HuH-7 (cell line): ENCODE results near the gene ADGRG1.

Source experiments
- DNase-seq: peaks from one replicate; pipeline ENCODE4 v3.0.0; 2011; ENCODE audit warnings: low spot score

ADGRG1 gene

GRCh38 chr16:57620335-57621231 lies 7.8 kb upstream of the ADGRG1 start:
- no peak for DNase-seq

DNA sequence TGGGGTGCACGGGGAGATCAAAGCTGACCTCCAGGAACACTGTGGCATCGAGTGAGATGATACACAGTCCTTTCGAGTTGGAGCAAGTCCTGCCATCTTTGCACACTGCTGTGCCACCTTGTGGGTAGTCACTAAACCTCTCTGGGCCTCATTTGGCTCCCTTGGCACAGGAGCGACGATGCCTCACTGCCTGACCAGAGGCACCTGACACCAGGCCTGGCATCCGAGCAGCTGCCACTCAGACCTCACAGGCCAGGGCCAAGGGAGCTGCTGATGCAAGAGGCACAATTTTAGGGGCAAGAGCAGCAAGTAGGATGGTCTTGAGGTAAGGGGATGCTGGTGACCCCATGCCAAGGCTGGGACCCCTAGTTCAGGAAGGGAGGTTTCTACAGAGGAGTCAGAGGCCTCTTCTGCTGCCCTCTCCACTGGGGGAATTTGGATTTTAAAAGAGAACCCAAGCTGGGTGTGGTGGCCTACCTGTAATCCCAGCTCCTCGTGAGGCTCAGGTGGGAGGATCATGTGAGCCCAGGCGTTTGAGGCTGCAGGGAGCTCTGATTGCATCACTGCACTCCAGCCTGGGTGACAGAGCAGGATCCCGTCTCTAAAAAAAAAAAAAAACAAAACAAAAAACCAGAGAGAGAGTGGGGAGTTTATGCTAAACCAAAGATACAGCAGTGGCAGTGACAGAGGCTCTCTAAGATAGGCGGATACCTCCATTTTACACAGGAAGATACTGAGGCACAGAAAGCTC lies 6.7 kb upstream of the ADGRG1 start:
- DNase-seq: no peak

DNA sequence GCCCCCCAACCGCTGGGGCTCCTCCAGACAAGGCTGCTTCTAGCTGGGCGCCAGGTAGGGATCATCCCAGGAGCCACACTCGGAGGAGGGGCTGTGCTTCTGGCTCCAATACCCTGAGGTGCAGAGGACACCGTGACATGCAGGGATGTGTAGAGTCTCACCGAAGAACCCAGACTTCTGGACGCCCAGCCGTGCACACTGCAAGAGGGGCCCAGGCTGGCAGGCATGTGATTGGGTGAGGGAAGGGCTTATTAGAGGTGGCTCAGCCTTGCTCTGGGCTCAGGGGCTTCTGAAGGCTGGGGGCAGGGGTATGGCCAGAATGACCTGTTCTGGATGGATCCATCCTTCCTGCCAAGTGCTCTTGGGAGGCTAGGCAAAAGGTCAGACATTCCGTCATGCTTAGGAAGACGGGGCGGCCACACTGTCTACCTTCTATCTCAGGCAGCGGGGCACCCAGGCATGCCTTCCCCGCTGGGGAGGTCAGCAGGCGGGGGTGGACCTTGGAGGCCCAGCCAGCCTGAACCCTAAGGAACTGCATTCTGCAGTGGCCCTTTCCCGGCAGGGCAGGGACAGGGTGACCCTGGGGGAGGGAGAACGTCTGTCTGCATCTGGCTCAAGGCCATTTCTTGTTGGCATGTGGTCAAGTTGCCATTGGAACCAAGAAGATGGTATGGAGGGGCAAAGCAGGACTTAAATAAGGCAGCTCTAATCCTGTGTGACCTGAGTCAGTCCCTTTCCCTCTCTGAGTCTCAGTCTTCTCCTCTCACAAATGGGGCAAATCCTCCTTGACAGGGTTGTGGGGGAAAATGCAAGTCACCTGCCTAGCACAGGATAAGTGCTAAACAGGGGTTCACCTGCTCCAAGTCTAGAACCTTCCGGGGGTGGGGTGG lies 5.8 kb upstream of the ADGRG1 start:
- no peak for DNase-seq

DNA sequence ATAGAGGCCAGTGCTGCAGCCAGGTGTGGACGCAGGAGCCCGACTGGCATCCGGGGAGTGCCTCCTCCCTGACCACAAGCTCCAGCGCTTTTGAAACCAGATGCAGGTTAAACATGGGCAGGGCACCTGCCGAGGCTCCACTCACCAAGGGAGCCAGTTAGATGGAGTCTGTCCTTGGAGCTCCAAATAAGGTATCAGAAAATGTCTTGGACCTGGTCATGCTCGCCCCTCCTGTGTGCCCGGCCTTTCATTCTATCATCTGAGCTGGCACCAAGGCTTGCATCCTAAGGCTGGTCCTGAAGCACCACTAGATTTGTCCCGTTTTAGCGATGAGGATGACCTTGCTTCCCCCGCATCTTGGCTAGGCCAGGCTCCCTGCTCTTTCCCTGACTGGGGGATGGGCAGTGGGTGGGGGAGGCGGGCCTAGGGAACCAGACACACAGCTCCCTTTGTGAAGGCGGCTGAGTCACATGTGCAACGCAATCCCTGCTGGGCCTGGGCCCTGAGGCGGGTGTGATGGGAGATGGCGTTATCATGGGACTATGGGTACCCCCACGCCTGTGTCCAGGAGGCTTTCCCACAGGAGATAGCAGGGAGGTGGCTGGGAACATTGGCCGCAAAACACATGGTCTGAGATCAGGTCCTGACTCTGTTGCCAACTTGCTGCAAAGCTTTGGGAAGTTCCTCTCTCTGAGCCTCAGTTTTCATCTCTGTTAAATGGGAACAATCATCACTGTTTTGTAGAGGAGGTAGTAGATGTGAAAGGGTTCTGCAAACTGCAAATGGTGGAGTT lies 5.0 kb upstream of the ADGRG1 start:
- DNase-seq: no peak

- DNase-seq: no peak
These were observed 4.3 kb upstream of the ADGRG1 start for GRCh38 chr16:57624044-57624688.

GRCh38 chr16:57624806-57625500 lies 3.5 kb upstream of the ADGRG1 start:
- DNase-seq: no peak

GRCh38 chr16:57626420-57627170 lies 1.8 kb upstream of the ADGRG1 start:
- no peak for DNase-seq

DNA sequence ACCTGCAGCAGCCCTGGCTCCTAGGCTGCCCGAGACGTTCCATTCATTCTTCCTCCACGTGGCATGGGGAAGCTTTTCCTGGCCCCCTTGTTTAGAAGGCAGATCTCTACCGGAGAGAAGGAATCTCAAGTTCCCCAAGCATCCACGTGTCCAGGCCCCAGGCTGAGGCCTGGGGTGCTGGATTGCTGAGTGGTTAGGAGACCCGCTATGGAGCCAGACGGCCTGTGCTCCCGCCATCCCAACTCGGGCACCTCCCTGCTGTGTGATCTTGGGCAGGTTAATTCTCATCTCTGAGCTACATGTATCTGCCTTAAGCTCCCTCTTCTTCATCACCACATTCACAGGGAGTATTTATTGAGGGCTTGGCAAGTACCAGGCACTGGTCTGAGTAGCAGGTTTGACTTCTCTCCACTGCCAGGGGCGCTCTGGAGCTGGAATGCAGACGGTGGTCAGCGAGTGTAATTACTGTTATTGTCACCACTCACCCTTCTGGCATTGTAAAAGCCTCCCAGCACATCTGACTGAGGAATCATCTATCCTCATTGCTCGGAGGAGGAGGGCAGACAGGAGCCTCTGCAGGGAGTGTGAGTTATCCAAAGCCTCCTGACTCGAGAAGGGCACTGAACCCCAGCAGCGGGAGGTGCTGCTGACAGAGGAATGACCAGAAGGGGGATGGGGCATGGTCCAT lies 1.1 kb upstream of the ADGRG1 start:
- no peak for DNase-seq

- DNase-seq: no peak
These were observed 408 bp downstream of the ADGRG1 start for GRCh38 chr16:57628783-57629293.

GRCh38 chr16:57629516-57630406 lies 1.3 kb downstream of the ADGRG1 start:
- no peak for DNase-seq

DNA sequence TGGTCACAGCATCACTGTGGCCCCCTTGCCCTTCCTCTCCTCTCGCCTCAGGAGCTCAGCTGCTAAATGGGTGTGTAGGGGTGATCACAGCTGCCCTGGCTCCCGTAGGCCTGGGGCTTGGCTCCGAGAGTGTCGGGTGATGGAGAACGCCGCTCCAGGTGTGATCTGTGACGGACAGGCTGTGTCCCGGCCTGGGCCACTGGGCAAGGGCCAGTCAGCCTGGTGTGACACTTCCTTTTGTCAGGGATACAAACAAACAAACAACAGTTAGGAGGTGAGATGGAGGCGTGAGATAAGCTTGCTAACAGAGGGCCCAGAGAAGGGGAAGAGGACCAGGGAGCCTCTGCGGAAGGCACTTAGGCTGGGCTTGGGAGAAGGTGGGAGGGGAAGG lies 2.0 kb downstream of the ADGRG1 start:
- no peak for DNase-seq

DNA sequence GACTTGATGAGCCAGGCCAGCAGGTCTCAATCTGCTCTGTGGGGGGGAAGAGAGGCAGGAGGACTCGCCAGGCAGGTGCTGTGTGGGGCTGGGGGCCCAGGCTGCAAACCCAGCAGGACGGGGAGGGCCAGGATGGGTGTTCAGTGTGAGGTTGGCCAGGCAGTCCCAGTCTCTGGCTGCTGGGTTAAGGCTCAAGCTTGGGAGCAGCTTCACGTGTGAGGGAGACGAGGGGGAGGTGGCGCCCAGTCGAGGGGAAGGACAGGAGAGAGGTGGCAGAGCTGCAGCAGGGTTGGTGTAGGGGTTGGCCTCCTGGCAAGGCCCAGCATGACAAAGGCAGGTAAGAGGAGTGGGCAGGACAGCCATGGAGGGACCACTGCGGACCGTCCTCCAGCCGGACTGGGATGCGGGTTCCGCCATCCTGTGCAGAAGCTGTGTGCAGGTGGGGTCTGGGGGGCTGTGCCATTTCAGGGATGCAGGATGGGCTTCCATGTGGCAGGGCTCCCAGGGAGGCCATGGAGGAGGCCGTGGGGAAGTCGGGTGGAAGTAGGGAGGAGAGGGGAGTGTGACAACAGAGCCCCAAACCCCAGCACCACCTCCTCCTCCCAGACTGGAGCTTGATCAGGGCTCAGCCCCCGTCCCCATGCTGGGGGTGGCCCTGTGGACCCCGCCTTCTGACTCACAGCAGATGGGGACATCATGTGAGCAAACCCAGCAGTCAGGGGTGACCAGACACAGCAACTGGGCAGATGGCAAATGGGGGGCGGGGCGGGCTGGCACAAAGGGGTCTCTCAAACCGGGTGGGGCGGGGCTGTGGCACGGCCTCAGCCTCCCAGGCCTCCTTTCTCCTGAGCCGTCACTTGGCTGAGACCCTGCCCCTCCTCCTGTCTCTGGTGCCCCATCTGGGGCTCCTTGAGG lies 2.8 kb downstream of the ADGRG1 start:
- DNase-seq: no peak

GRCh38 chr16:57632568-57632967 lies 4.1 kb downstream of the ADGRG1 start:
- no peak for DNase-seq

- DNase-seq: no peak
These were observed 5.1 kb downstream of the ADGRG1 start for GRCh38 chr16:57633383-57634064.

DNA sequence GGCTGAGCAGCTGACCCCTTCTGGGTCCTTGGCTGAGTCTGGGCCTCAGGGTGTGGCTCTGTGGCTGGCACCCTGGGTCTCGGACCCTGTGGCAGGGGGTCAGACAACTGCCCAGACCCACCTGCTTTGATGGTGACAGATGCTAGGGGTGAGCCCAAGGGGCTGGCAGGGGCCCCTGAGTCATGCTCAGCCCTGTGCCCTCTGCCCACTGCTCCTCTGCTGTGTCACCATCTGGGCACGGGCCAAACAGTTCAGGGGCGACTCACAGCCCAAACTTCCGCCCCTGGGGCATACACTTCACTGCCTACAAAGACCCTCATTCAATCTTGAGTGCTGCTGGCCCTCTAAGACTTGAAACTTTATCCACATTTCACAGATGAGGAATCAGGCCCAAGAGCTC lies 5.7 kb downstream of the ADGRG1 start:
- DNase-seq: no peak
